Endothelial cell of umbilical vein (primary cell): ENCODE data around the gene SYT14. TPM values are rescaled to one million over a fixed set of nuclear protein-coding genes. Genes with fewer than 3 reads are reported as not detected.

Experiments used
- BruUV-seq: library from RNA; stranded (reverse); fragments of 400-500 nt; replicated peaks from 2 replicates; lab custom pipeline; 2021; lab: Mats Ljungman, UMichigan
- CTCF ChIA-PET: fragments of 300-600, 350-600 bp; sonication (Branson Sonifier 250); formaldehyde crosslinking; loops from one replicate; lab custom pipeline; 2021; ENCODE audit warnings: antibody characterized with exemption, inconsistent platforms; lab: Charles Lee
- POLR2A ChIA-PET: fragments of 300-600, 350-600 bp; sonication (Branson Sonifier 250); formaldehyde crosslinking; loops from one replicate; lab custom pipeline; 2021; ENCODE audit warnings: antibody characterized with exemption, inconsistent platforms; lab: Charles Lee
- DNase-seq: peaks from one replicate; pipeline ENCODE4 v3.0.0-alpha.2; 2011; ENCODE audit warnings: low read depth, low spot score
- FAIRE-seq: peaks from 2 replicates; lab custom pipeline; 2011; peaks lifted over from hg19 to GRCh38; lab: Jason Lieb, UNC
- H2AFZ ChIP-seq: 2 replicates; pipeline ENCODE4 v1.6.0; 2012; ENCODE audit warnings: low read depth, low read length, control low read depth, inconsistent platforms
- H3K27ac ChIP-seq: 2 replicates; pipeline ENCODE4 v1.5.1; 2011; ENCODE audit warnings: low read depth, mild to moderate bottlenecking, control low read depth, low read length, moderate library complexity; ENCODE audit not compliant: insufficient read depth
- H3K27me3 ChIP-seq, 2 experiments: 2 replicates each; pipeline versions ENCODE4 v1.6.0 to v1.6.1; 2011; ENCODE audit warnings: low read length in 2 of 2, mixed read lengths in 1 of 2; ENCODE audit not compliant: control insufficient read depth in 2 of 2, insufficient read depth in 2 of 2
- H3K36me3 ChIP-seq, 2 experiments: 2 replicates in 1 of 2; 3 replicates in 1 of 2; pipeline ENCODE4 v1.5.1; 2011; ENCODE audit warnings: low read length in 2 of 2, mild to moderate bottlenecking in 1 of 2, moderate library complexity in 1 of 2; ENCODE audit not compliant: control insufficient read depth in 2 of 2, insufficient read depth in 2 of 2; ENCODE audit errors: extremely low read depth in 1 of 2
- H3K4me1 ChIP-seq: 3 replicates; pipeline ENCODE4 v1.5.1; 2011; ENCODE audit warnings: mild to moderate bottlenecking, low read length; ENCODE audit not compliant: control insufficient read depth, insufficient read depth; ENCODE audit errors: extremely low read depth
- H3K4me2 ChIP-seq: 2 replicates; pipeline ENCODE4 v1.6.1; 2011; ENCODE audit warnings: low read length, control low read depth, mixed read lengths; ENCODE audit not compliant: insufficient read depth
- H3K4me3 ChIP-seq, 3 experiments: fragments of 200-600 bp in 1 of 3; sonication (generic), shearing (Covaris generic) in 1 of 3; replicated peaks in 1 of 3; 2 replicates each; pipeline ENCODE4 v1.5.1; 2011 to 2016; ENCODE audit warnings: control low read depth in 3 of 3, low read length in 3 of 3, mild to moderate bottlenecking in 2 of 3, inconsistent platforms in 1 of 3, low read depth in 1 of 3, moderate library complexity in 1 of 3; ENCODE audit not compliant: insufficient read depth in 1 of 3
- H3K79me2 ChIP-seq: 2 replicates; pipeline ENCODE4 v1.6.0; 2012; ENCODE audit warnings: low read length, inconsistent platforms; ENCODE audit not compliant: control insufficient read depth, insufficient read depth
- H3K9ac ChIP-seq: replicated peaks from 2 replicates; pipeline ENCODE3; 2011; ENCODE audit warnings: low read length, control low read depth; ENCODE audit not compliant: insufficient read depth; ENCODE audit errors: extremely low read depth
- H3K9me1 ChIP-seq: replicated peaks from 3 replicates; pipeline ENCODE4 v1.6.0; 2011; ENCODE audit warnings: mild to moderate bottlenecking, low read length; ENCODE audit not compliant: control insufficient read depth, insufficient read depth; ENCODE audit errors: extremely low read depth
- H3K9me3 ChIP-seq: replicated peaks from 2 replicates; pipeline ENCODE4 v1.5.1; 2012; ENCODE audit warnings: low read length, inconsistent platforms; ENCODE audit not compliant: control insufficient read depth, insufficient read depth
- H4K20me1 ChIP-seq: replicated peaks from 2 replicates; pipeline ENCODE3; 2011; ENCODE audit warnings: mild to moderate bottlenecking, low read length; ENCODE audit not compliant: control insufficient read depth, insufficient read depth; ENCODE audit errors: extremely low read depth
- EZH2 ChIP-seq: IDR thresholded peaks from 2 replicates; pipeline ENCODE4 v1.6.1; 2012; ENCODE audit warnings: borderline replicate concordance, low read depth, mild to moderate bottlenecking, moderate library complexity, low read length, inconsistent platforms; ENCODE audit not compliant: severe bottlenecking
- FOS ChIP-seq: IDR thresholded peaks from 2 replicates; pipeline ENCODE4 v1.6.1; 2011; ENCODE audit warnings: mild to moderate bottlenecking, low read length, moderate library complexity, borderline replicate concordance; ENCODE audit not compliant: insufficient read depth
- GATA2 ChIP-seq: IDR thresholded peaks from 2 replicates; pipeline ENCODE4 v1.7.0; 2011; ENCODE audit warnings: low read depth, mild to moderate bottlenecking, moderate library complexity, mixed read lengths, low read length; ENCODE audit not compliant: insufficient read length, insufficient read depth
- JUN ChIP-seq: IDR thresholded peaks from 2 replicates; pipeline ENCODE4 v1.6.1; 2011; ENCODE audit warnings: borderline replicate concordance, low read depth; ENCODE audit not compliant: insufficient read length, insufficient read depth
- MYC ChIP-seq: IDR thresholded peaks from one replicate; pipeline ENCODE4 v1.6.1; 2011; ENCODE audit warnings: mild to moderate bottlenecking, low read depth, low read length
- POLR2A ChIP-seq: IDR thresholded peaks from 2 replicates; pipeline ENCODE4 v1.6.1; 2012; ENCODE audit warnings: low read depth, mild to moderate bottlenecking, control low read depth, low read length
- POLR2AphosphoS5 ChIP-seq: IDR thresholded peaks from 2 replicates; pipeline ENCODE4 v1.6.1; 2012; ENCODE audit warnings: low read depth, mild to moderate bottlenecking, control low read depth, low read length, moderate library complexity; ENCODE audit not compliant: insufficient read depth
- dilution Hi-C: fragments of 300-500 bp; cut with MboI; formaldehyde crosslinking; loops from one replicate; pipeline ENCODE4 v1.15.0; 2019; ENCODE audit warnings: low sequenced_read_pairs; ENCODE audit not compliant: extremely low pct_ligation_motif_present
- intact Hi-C: fragments of 100-400 bp; cut with micrococcal nuclease; formaldehyde crosslinking; loops from one replicate; pipeline ENCODE4 v1.10.0; 2022
- polyA plus RNA-seq, 4 experiments: library from polyadenylated mRNA; depleted of rRNA in 3 of 4; stranded (reverse) in 3 of 4; unstranded in 1 of 4; fragments of >200 nt; gene quantifications; 2 replicates each; pipeline versions ENCODE4 v1.2.1 to v1.2.3, GENCODE V29; 2011 to 2012; ENCODE audit warnings: missing spikeins in 1 of 4
- total RNA-seq: library from RNA; stranded (reverse); gene quantifications from 2 replicates; pipeline ENCODE4 v1.2.3, GENCODE V29; 2021
- TF ChIP-seq, protein P1 (sequence below): IDR thresholded peaks from 2 replicates; pipeline ENCODE4 v1.6.1; 2011; ENCODE audit not compliant: insufficient read depth, insufficient read length
- TF ChIP-seq, protein P2 (sequence below), 2 donors: IDR thresholded peaks; 1 replicate in 1 of 2; 2 replicates in 1 of 2; pipeline ENCODE4 v1.5.1; 2011; ENCODE audit warnings: low read length in 2 of 2, mild to moderate bottlenecking in 2 of 2, moderate library complexity in 2 of 2, control low read depth in 1 of 2, inconsistent platforms in 1 of 2, low read depth in 1 of 2; ENCODE audit not compliant: insufficient read depth in 1 of 2; ENCODE audit errors: extremely low read depth in 1 of 2

SYT14 gene
- total and polyA plus RNA-seq, 2 donors (not counting 3 experiments of a cell fraction or from before 2014, with no cell fraction given) = 0.08 to 0.18 TPM

DNA sequence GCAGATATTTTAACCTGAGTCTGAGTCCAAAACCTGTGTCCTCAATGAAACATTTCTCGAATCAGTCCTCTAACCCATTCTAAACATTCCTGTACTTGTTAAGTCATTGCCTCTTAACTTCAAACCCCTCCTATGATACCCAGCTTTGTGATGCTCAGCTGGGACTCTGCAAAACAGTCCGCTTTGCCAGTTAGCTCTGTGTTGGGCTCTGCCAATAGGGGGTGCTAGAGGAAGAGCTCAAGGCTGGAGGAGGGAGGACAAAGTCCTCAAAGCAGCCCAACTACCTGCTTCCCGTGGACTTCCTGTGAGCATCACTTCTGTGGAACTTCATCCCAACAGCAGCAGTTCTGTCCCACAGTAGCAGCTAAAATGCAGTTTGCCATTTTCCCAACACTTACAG, 38.1 kb upstream of the SYT14 start:
- ChIA-PET POLR2A (no interaction called here), CTCF (interaction anchor here (0.9 to 2.0 kb wide), 6 partner anchors 9 to 77 kb away, joined by 3 to 6 read pairs (median 4); no protein-coding TSS in a partner anchor)
- no peaks in the 10 kb centered on the region for H4K20me1 ChIP-seq
- no peak overlapping the region for H3K4me2 ChIP-seq
- BruUV-seq = no TSS peak
- H3K27me3 ChIP-seq = no peaks in the 10 kb centered on the region
- H3K79me2 ChIP-seq = no peaks in the 10 kb centered on the region
- intact Hi-C loops (no loop called here), dilution Hi-C loops (no loop called here)
- TF ChIP-seq POLR2A (no peak), JUN (no peak), FOS (no peak), EZH2 (no peak), MYC (no peak), POLR2AphosphoS5 (no peak), GATA2 (no peak)
- TF ChIP-seq, protein P1, sequence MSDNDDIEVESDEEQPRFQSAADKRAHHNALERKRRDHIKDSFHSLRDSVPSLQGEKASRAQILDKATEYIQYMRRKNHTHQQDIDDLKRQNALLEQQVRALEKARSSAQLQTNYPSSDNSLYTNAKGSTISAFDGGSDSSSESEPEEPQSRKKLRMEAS = no peak
- TF ChIP-seq, protein P2, sequence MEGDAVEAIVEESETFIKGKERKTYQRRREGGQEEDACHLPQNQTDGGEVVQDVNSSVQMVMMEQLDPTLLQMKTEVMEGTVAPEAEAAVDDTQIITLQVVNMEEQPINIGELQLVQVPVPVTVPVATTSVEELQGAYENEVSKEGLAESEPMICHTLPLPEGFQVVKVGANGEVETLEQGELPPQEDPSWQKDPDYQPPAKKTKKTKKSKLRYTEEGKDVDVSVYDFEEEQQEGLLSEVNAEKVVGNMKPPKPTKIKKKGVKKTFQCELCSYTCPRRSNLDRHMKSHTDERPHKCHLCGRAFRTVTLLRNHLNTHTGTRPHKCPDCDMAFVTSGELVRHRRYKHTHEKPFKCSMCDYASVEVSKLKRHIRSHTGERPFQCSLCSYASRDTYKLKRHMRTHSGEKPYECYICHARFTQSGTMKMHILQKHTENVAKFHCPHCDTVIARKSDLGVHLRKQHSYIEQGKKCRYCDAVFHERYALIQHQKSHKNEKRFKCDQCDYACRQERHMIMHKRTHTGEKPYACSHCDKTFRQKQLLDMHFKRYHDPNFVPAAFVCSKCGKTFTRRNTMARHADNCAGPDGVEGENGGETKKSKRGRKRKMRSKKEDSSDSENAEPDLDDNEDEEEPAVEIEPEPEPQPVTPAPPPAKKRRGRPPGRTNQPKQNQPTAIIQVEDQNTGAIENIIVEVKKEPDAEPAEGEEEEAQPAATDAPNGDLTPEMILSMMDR (IDR thresholded peaks at IDR 0.05; ENCODE audit: extremely low read depth in 1 of 2, insufficient read depth in 1 of 2, low read depth in 1 of 2, low read length in 2 of 2) = no peak
- peak; percentile 1 for DNase-seq
- no peaks in the 10 kb centered on the region for H3K9me1 ChIP-seq
- peaks cover 17% of the 10 kb centered on the region for H3K4me1 ChIP-seq
- no peaks in the 10 kb centered on the region for H3K9me3 ChIP-seq
- H3K4me3 ChIP-seq = no peak overlapping the region
- H3K27ac ChIP-seq = no peak overlapping the region
- no peak overlapping the region for H3K9ac ChIP-seq
- no peak overlapping the region for H2AFZ ChIP-seq
- H3K36me3 ChIP-seq = no peaks in the 10 kb centered on the region
- no peak for FAIRE-seq
